Astrocyte (in vitro differentiated cells and primary cell): ENCODE measurements around the gene JAML. TPM values are rescaled to one million over a fixed set of nuclear protein-coding genes. Genes with fewer than 3 reads are reported as not detected.

Experiments used
- DNase-seq: peaks from one replicate; pipeline ENCODE4 v3.0.0-alpha.2; 2010; ENCODE audit warnings: low read depth
- FAIRE-seq: peaks from 2 replicates; lab custom pipeline; 2011; peaks lifted over from hg19 to GRCh38; lab: Jason Lieb, UNC
- H2AFZ ChIP-seq: 2 replicates; pipeline ENCODE4 v1.6.0; 2012; ENCODE audit warnings: low read depth, low read length, inconsistent platforms
- H3K27ac ChIP-seq: 2 replicates; pipeline ENCODE4 v1.5.1; 2011; ENCODE audit warnings: low read depth, low read length, inconsistent platforms
- H3K27me3 ChIP-seq: 2 replicates; pipeline ENCODE4 v1.6.0; 2011; ENCODE audit warnings: low read length, inconsistent platforms; ENCODE audit not compliant: insufficient read depth
- H3K36me3 ChIP-seq: 2 replicates; pipeline ENCODE4 v1.5.1; 2011; ENCODE audit warnings: low read length, inconsistent platforms; ENCODE audit not compliant: insufficient read depth
- H3K4me1 ChIP-seq: 2 replicates; pipeline ENCODE4 v1.5.1; 2011; ENCODE audit warnings: low read length, inconsistent platforms; ENCODE audit not compliant: insufficient read depth
- H3K4me2 ChIP-seq: 2 replicates; pipeline ENCODE4 v1.6.0; 2012; ENCODE audit warnings: low read length, inconsistent platforms
- H3K4me3 ChIP-seq: 2 replicates; pipeline ENCODE4 v1.5.1; 2011; ENCODE audit warnings: low read depth, mild to moderate bottlenecking, low read length, inconsistent platforms; ENCODE audit not compliant: insufficient read depth
- H3K79me2 ChIP-seq: 2 replicates; pipeline ENCODE4 v1.6.0; 2012; ENCODE audit warnings: mild to moderate bottlenecking, low read length, inconsistent platforms; ENCODE audit not compliant: insufficient read depth
- H3K9ac ChIP-seq: 2 replicates; pipeline ENCODE4 v1.6.0; 2012; ENCODE audit warnings: mild to moderate bottlenecking, low read length, inconsistent platforms
- H3K9me3 ChIP-seq: 2 replicates; pipeline ENCODE4 v1.5.1; 2012; ENCODE audit warnings: low read depth, mild to moderate bottlenecking, low read length, inconsistent platforms; ENCODE audit not compliant: insufficient read depth
- H4K20me1 ChIP-seq: 2 replicates; pipeline ENCODE4 v1.6.0; 2012; ENCODE audit warnings: low read length, inconsistent platforms; ENCODE audit not compliant: insufficient read depth
- H3K27ac Mint-ChIP-seq: one replicate; pipeline ENCODE4 v1.8.0; 2021; ENCODE audit warnings: mild to moderate bottlenecking, mixed read lengths; ENCODE audit not compliant: unreplicated experiment
- H3K27me3 Mint-ChIP-seq: one replicate; pipeline ENCODE4 v1.8.0; 2021; ENCODE audit warnings: low read depth, mixed read lengths; ENCODE audit not compliant: unreplicated experiment
- H3K36me3 Mint-ChIP-seq: one replicate; pipeline ENCODE4 v1.8.0; 2021; ENCODE audit warnings: low read depth, mixed read lengths; ENCODE audit not compliant: unreplicated experiment
- H3K4me1 Mint-ChIP-seq: one replicate; pipeline ENCODE4 v1.8.0; 2021; ENCODE audit warnings: low read depth, mixed read lengths; ENCODE audit not compliant: unreplicated experiment
- H3K4me3 Mint-ChIP-seq: one replicate; pipeline ENCODE4 v1.8.0; 2021; ENCODE audit warnings: mild to moderate bottlenecking, moderate library complexity, mixed read lengths; ENCODE audit not compliant: unreplicated experiment
- H3K9me3 Mint-ChIP-seq: one replicate; pipeline ENCODE4 v1.8.0; 2021; ENCODE audit warnings: mild to moderate bottlenecking, mixed read lengths; ENCODE audit not compliant: unreplicated experiment
- CTCF ChIP-seq: IDR thresholded peaks from 2 replicates; pipeline ENCODE4 v1.5.1; 2011; ENCODE audit warnings: low read depth, mild to moderate bottlenecking, inconsistent platforms, low read length, moderate library complexity; ENCODE audit not compliant: insufficient read depth
- EZH2 ChIP-seq: IDR thresholded peaks from 2 replicates; pipeline ENCODE4 v1.6.1; 2012; ENCODE audit warnings: mild to moderate bottlenecking, low read length, inconsistent platforms; ENCODE audit not compliant: insufficient read depth
- total RNA-seq: library from RNA; stranded (reverse); gene quantifications from 2 replicates; pipeline ENCODE4 v1.2.1, GENCODE V29; 2021

The JAML gene
- total RNA-seq, 1 donor from 2014 or later, result not detected

DNA sequence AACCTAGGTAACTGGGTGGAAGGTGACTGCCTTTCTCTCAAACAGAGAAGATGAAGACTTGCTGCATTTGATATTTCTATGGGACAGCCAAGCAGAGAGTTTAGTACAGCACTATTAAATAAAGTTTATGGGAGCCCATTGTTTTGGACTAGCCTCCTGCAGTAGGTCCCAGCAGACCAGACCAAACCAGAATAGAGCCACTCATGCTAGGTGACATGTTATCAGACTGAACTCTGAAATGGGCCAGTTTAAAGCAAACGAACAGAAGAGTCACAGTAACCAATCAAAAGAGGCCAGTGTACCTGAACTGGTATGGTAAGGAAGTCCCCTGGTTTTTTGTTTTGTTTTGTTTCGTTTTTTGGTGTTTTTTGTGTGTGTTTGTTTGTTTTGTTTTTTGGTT, 47.2 kb upstream of the JAML start:
- H3K9me3 Mint-ChIP-seq, result peaks cover 2% of the 10 kb centered on the region
- Histone ChIP-seq H3K79me2 (no peaks in the 10 kb centered on the region), H4K20me1 (no peaks in the 10 kb centered on the region), H3K9me3 (no peaks in the 10 kb centered on the region), H3K9ac (no peak overlapping the region), H3K27me3 (peaks cover 13% of the 10 kb centered on the region), H3K4me1 (peaks cover 1% of the 10 kb centered on the region), H3K36me3 (no peaks in the 10 kb centered on the region), H3K27ac (no peak overlapping the region), H3K4me2 (no peak overlapping the region), H2AFZ (no peak overlapping the region), H3K4me3 (no peak overlapping the region)
- H3K36me3 Mint-ChIP-seq, result no peaks in the 10 kb centered on the region
- no peak for TF ChIP-seq CTCF
- peaks cover 20% of the 10 kb centered on the region for H3K27me3 Mint-ChIP-seq
- no peak overlapping the region for H3K4me3 Mint-ChIP-seq
- DNase-seq, result no peak
- H3K27ac Mint-ChIP-seq, result no peak overlapping the region
- no peak for FAIRE-seq
- H3K4me1 Mint-ChIP-seq, result peaks cover 3% of the 10 kb centered on the region

GRCh38 chr11:118267486-118267885, 42.7 kb upstream of the JAML start:
- Histone ChIP-seq H3K9me3 (no peaks in the 10 kb centered on the region), H4K20me1 (no peaks in the 10 kb centered on the region), H3K4me2 (no peak overlapping the region), H3K4me3 (no peak overlapping the region), H3K27me3 (peaks cover 55% of the 10 kb centered on the region), H3K79me2 (no peaks in the 10 kb centered on the region), H2AFZ (no peak overlapping the region), H3K27ac (no peak overlapping the region), H3K4me1 (no peaks in the 10 kb centered on the region), H3K36me3 (no peaks in the 10 kb centered on the region), H3K9ac (no peak overlapping the region)
- TF ChIP-seq EZH2 (no peak), CTCF (no peak)
- Mint-ChIP-seq H3K36me3 (no peaks in the 10 kb centered on the region), H3K27me3 (peaks cover 51% of the 10 kb centered on the region), H3K4me3 (no peak overlapping the region), H3K27ac (no peak overlapping the region), H3K4me1 (peaks cover 6% of the 10 kb centered on the region), H3K9me3 (no peaks in the 10 kb centered on the region)
- FAIRE-seq (no peak), DNase-seq (no peak)

DNA sequence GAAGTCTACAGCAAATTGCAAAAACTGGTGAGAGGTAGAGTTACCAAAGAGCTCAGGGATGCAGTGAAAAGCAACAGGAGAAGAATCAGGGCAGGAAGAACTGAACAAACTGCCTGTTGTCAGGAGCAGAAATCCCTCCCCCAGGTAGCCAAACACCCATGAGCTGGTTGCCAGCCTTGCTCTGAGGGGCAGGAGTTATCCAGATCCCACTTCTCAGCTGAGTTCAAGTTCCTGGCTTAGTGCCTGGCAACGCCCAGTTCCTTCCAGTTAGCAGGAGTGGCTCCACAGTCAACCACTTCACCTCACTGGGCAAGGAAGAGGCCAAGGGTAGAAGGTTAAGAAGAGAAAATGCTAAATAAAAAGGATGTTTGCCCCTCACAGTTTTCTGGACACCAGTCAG, 41.1 kb upstream of the JAML start:
- Histone ChIP-seq H3K27ac (no peak overlapping the region), H3K79me2 (no peaks in the 10 kb centered on the region), H4K20me1 (no peaks in the 10 kb centered on the region), H3K4me2 (no peak overlapping the region), H3K4me1 (no peaks in the 10 kb centered on the region), H2AFZ (no peak overlapping the region), H3K4me3 (no peak overlapping the region), H3K36me3 (no peaks in the 10 kb centered on the region), H3K9me3 (no peaks in the 10 kb centered on the region), H3K9ac (no peak overlapping the region), H3K27me3 (peaks cover 71% of the 10 kb centered on the region)
- Mint-ChIP-seq H3K36me3 (no peaks in the 10 kb centered on the region), H3K9me3 (no peaks in the 10 kb centered on the region), H3K27me3 (peaks cover 48% of the 10 kb centered on the region), H3K4me1 (peaks cover 6% of the 10 kb centered on the region), H3K27ac (no peak overlapping the region), H3K4me3 (no peak overlapping the region)
- no peak for FAIRE-seq
- DNase-seq, result no peak
- no peak for TF ChIP-seq CTCF
- TF ChIP-seq EZH2, result no peak
